Putamen (tissue), 1 donor: ENCODE data around the gene ZDHHC18.
"Not testable (repeated sequence)": the region's sequence is repeated elsewhere in the genome, so short reads cannot be mapped to it uniquely, and the experiment has no call there.

ENCODE experiments used
- DNase-seq: peaks from one replicate; pipeline ENCODE4 v3.0.0-alpha.2; 2016; ENCODE audit warnings: low spot score

ZDHHC18 gene

DNA sequence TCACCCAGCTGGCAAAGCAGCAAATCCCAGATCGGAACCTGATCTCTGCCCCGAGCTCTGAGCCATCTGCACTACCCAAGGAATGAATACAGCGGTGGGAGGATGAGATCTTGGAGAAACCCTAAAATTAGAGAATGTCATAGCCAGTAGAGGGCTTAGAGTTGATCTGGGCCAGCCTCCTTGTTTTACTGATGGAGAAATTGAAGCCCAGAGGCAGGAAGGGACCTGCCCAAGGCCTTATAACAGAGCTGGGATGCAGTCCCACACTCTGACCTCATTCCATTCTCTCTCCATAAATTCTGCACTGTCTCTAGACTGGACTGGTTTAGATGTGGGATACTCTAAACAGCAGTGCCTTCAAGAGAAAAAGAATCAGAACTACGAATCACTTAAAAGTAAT, 31.7 kb downstream of the ZDHHC18 start:
- no peak for DNase-seq

DNA sequence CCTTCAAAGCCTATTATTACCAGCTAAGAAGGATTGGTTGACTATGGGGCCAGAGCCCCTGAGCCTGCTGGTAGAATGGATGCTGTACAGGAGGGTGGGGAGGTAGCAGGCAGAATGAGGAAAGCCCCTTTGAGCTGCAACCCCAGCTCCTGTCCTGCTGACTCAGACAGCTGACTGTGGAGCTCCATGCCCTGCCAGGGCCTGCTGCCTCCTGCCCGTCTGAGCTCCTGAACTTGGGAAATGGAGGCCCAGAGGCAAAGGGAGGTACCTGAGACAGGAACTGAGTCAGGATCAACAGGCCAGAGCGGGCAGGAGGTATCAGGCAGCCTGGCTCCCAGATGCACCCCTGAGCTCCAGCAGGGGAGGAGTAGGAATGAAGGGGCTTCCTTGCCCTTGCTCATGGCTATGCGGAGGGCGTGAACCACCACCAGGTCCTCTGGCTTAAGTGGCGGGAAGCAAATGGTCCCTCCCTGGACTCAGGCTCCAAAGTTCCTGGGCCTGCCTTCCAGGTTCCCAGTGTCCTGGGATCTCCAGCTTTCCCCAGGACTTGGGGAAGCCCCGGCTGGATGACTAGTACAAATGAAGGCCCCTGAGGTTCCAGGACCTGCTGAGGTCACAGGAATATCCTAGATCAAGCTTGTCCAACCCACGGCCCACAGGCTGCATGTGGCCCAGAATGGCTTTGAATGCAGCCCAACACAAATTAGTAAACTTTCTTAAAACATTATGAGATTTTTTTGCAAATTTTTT, 32.6 kb downstream of the ZDHHC18 start:
- no peak for DNase-seq

DNA sequence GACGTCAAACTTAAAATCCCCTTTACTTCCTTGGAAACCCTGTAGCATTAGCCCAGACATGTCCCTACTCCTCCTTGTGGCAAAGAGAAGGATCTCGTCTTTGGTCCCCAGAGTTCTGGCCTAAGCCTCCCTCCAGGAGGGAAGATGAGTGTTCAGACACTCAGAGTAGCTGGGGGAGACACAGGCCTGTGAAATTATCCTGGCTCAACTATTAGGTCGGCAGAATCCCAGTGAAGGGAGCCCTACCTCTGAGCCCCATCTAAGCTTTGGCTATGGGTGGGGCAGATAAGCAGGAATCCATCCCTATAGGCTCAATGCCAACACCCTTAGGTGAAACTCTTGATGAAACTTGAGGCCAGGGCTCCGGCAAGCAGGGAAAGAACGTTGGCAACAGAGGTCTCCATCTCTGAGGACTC, 34.8 kb downstream of the ZDHHC18 start:
- no peak for DNase-seq

DNA sequence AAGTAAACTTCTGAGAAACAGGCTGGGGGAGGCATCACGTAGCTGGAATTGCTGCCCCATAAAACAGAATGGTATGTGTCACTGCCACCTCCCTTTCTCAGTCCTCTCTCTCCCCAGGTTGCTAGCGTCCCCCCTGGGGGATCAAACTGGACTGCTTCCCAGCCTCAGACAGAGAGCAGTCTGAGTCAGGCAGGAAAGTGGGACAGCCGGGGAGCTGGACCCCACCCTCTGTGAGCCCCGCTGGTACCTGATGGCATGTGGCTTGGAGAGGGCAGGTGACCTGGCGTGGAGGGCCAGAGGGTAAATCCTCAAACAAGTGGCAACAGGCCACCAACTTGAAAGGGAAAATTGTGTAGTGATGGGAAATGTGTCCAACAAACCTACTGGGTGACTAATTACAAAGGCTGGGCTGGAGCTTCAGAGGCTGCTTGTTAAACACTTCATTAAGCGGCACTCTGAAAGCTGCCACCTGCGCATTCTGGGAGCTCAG, 35.4 kb downstream of the ZDHHC18 start:
- DNase-seq, result no peak

DNA sequence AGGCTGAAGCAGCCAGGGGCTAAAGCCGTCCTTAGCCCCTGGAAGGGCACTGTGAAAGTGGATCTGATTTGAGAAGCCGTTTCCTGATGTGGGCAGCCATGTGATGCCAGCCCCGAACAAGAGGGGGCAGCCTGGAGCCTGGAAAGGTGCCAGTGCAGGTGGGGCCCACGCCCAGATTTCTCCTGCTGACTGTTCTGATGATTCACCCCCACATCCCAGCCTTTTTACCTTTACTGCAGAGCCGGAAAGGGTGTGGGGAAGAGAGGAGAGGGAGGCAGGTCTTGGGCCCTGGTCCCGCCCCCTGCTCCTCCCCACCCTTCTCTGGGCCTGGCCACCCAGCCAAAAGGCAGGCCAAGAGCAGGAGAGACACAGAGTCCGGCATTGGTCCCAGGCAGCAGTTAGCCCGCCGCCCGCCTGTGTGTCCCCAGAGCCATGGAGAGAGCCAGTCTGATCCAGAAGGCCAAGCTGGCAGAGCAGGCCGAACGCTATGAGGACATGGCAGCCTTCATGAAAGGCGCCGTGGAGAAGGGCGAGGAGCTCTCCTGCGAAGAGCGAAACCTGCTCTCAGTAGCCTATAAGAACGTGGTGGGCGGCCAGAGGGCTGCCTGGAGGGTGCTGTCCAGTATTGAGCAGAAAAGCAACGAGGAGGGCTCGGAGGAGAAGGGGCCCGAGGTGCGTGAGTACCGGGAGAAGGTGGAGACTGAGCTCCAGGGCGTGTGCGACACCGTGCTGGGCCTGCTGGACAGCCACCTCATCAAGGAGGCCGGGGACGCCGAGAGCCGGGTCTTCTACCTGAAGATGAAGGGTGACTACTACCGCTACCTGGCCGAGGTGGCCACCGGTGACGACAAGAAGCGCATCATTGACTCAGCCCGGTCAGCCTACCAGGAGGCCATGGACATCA, 36.5 kb downstream of the ZDHHC18 start, which contains the start of gene SFN:
Gene SFN, plus strand, starts transcription at position 369 of the 904 bp plus-strand sequence. Its CDS starts 64 bp downstream, at position 433.
- no peak for DNase-seq

DNA sequence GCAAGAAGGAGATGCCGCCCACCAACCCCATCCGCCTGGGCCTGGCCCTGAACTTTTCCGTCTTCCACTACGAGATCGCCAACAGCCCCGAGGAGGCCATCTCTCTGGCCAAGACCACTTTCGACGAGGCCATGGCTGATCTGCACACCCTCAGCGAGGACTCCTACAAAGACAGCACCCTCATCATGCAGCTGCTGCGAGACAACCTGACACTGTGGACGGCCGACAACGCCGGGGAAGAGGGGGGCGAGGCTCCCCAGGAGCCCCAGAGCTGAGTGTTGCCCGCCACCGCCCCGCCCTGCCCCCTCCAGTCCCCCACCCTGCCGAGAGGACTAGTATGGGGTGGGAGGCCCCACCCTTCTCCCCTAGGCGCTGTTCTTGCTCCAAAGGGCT, 37.2 kb downstream of the ZDHHC18 start:
- DNase-seq, result no peak

DNA sequence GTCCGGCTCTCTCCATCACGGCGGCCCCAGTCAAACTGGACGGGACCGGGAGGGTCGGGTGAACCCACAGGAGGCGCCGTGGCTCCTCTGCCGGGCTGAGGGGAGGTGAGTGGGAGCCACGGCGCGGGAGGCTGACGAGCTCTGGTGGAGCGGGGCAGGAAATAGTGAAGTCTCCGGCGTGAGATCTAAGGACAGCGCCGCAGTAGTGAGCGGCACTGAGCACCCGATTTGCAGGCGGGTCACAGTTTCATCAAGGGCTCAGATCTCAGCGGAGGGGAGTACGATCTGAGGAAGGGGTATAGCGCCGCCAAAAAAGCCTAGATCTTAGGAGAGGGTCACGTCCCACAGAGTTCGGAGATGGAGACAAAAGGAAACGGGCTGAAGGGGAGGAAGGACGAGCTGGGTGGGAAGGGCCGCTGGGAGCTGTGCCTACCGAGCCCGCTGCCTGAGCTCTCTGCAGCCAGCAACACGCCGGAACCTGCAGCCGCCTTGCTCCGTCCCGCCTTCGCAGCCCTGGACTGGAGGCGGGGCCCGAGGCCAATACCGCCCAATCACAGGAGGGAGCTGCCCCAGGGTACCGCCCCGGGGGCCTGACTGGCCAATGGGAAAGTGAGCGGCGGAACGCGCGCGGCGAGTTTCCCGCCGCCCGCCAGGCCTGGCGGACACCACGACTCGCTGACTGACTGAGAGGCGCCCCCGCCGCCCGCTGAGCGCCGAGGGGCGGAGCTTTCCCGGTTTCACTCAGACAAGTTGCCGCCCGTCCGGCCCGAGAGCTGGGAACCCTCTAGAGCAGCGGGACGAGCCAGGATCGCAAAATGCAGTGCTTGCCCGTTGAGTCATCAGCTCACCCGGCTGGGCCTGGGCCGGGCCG, 38.4 kb downstream of the ZDHHC18 start:
- peak; percentile 95 for DNase-seq

DNA sequence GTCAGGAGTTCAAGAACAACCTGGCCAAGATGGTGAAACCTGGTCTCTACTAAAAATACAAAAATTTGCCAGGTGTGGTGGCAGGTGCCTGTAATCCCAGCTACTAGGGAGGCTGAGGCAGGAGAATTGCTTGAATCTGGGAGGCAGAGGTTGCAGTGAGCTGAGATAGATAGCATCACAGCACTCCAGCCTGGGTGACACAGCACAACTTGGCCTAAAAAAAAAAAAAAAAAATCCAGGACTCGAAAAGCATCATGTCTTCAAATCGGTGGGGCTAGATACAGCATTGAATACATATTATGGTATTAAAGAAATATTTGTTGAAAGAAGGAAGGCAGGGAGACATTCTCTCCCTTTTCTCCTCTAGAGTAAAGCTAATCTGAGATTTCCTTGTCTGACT, 46.6 kb downstream of the ZDHHC18 start:
- DNase-seq, result not testable (repeated sequence)

DNA sequence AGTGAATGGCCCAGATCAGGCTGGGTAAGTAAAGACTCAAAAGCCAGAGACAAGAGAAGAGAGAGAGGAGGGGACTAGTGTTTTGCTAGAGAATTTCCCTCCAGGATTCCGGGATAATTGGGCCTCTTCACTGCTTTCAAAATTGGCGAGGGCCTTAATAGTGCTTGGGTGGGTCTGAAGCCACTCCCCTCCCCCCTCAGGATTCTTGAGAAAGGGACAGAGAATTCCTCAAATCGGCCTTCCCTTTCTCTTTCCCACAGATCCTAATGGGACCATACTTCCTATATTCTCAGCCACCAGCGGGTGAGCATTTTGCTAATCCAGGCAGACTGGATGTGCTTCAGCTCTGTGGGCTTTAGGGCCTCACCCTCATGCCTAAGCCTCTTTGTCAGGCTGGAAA, 48.4 kb downstream of the ZDHHC18 start:
- no peak for DNase-seq

DNA sequence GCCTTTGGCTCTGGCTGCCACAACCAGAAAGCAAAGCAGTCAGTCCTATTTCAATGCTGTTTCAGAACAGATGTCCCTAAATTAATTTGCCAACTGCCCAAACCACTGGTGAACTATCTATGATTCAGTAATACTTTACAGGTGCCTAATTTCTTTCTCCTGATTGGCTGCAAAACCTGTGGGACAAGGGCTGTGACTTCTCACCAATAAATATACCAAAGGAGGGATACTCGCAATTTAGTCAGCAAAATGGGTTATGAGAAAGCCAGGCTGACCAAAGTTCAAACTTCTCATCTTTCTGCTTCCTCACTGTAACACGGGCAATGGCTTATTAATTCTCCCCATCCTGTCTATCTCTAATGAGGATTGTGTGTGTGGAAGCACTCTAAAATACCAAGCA, 50.8 kb downstream of the ZDHHC18 start:
- no peak for DNase-seq

DNA sequence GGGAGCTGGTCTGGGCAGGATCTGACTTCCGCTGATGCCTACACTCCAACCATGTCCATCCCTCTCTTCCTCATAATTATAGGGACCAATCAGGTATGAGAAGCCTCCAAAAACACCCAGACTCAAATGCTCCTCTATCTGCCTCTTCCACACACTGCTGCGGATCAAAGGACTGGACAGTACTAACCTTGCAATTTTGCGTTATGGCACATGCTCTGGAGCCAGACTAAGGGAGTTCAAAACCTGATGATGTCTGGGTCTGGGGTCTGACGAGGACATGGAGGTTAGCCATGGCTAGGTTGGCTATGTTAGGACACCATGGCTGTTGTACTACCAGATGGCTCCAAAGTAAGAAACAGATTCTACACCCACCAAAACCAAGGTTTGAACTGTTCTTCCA, 53.3 kb downstream of the ZDHHC18 start:
- no peak for DNase-seq

DNA sequence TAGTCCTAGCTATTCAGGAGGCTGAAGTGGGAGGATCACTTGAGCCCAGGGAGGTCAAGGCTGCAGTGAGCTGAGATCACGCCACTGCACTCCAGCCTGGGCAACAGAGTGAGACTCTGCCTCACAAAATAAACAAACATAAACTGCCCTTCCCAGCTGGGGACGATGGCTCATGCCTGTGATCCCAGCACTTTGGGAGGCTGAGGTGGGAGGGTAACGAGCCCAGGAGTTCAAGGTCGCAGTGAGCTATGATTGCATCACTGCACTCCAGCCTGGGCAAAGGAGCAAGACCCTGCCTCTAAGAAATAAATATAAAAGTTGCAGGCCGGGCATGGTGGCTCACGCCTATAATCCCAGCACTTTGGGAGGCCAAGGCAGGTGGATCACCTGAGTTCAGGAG, 55.1 kb downstream of the ZDHHC18 start:
- DNase-seq, result not testable (repeated sequence)

DNA sequence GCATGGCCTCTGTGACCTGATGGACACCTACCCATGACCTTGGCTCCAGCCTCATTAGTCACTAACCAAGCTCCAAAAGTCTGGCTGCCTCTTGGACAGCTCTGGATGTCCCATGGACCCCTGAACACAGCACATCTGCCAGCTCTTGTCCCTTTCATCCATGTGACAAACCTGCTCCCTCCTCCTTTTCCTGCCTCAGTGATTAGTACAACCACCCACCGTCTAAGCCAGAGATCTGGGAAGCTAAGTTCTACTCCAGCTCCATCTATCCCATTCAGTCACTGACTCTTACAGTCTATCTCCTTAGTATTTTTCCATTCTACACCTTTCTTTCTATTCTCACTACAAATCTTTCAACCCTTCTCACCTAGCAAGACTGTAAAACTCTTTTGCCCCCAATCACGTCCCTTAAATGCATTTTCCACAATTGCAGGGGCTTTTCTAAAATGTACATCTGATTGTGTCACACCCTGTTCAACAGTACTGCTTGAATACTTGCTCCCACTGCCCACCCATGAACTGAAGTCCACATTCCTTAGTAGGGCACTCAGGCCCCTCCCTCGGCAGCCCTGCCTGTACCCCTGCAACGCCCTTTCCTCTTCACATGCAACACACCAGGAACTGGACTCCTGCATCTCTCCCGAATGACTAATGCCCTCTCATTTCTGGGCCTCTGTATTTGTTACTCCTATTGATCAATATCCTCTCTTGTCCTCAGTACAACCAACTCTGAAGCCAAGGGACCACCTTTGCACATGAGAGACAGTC, 56.4 kb downstream of the ZDHHC18 start:
- no peak for DNase-seq

DNA sequence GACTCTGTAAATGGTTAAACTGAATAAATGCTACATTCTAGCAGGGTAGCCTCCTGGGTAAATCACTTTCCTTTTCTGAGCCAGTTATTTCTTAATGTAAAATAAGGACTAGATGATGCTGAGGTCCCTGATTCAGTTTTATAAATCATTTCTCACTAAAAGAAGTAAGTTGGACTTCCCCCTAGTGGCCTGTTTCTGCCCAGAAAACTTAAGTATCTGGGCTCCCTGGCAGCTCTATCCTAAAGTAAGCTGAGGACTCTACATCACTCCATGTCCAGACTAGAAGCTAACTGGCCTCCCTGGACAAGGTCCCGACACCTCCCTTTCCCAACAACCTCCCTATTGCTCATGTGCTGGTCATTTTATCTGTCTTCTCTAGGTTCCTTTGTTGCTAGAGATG, 60.6 kb downstream of the ZDHHC18 start:
- DNase-seq, result no peak

DNA sequence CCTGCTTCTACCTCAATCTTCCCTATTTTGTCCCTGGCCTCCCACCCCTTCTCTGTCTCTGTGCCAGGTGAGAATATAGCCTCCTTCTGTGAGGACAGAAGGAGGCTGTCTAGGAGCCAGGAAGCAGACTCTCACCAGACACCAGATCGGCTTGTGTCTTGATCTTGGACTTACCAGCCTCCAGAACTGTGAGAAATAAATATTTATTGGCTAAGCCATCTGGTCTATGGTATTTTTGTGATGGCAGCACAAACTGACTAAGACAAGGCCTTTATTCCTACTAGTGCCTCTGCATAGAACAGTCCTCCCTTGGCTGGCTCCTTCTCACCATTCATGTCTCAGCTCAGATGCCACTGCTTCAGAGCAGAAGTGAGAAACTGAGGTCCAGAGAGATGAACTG, 61.7 kb downstream of the ZDHHC18 start:
- DNase-seq, result no peak

DNA sequence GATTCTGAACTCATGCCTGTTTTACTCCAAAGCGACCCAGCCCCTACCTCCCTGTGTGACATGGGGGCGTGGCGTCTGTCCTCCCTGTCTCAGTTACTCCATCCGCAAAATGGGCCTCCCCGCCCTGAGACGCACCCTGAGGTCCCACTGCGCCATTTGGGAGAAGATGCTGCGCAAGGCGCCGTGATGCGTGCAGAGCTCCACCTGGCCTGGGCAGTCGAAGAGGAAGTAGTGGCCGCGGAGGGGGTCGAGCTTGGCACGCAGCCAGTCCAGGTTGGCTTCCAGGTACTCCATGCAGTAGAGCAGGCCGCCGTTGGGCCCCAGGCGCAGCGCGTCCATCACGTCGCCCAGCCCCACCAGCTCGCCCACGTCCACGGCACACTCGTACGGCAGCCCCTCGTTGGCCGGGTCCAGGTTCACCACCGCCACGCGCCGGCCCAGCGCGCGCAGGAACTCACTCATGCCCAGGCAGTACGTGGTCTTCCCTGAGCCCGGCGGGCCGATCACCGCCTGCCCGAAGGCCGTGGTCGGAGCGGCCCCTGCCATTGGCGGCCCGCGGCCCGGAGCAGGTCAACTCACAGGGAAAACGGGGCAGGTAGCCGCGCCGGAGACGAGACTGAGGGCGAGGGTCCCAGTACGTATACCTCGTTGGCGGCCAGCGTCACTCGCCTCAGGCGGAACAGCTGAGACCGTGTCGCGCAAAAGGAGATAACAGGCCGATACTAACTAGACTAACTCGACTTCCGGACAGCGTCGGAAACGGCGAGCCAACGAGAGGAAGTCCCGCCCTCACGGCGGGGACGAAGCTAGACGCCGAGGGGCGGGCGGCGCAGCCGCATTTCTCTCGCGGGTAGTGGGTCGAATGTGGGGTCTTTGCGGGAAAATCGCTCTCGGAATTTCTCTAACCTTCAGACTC, 63.3 kb downstream of the ZDHHC18 start, which contains the start of gene GPN2:
Gene GPN2, minus strand, starts transcription at position 733 of the 916 bp plus-strand sequence. Its CDS starts 187 bp downstream, at position 546.
- DNase-seq, result peak; percentile 81

DNA sequence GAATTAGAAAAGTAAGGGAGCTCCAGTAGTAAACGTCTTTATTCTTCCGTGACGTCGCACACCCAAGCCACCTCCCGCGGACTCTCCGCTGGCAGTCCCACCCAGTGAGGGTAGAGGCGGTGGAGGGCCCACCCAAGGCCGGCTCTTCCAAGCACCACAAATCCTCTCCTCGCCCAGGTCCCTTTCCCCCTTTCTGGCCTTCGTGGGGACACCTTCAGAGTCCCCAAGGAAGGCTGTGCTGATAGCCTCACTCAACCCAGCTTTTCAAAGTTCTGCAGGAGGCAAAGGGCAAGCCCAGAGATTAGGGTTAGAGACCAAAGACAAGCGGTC, 63.9 kb downstream of the ZDHHC18 start:
- no peak for DNase-seq

DNA sequence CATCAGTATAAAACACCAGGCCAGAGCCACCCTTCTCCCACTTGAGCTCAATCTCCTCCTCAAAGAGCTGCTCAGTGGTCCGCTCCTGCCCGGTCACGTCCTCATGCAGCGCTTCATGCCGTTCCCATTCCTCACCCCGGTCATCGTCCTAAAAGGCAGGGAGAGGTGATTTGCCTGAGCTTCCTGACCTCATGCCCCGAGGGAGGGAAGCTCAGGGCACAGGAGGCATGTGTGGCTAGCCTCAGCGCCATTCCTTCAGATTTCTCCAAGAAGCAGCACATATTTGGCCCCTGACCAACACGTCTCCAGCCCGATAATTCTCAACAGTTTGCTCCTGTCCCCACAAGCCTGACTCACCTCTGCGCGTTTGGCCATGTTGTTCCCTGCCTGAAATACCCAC, 67.8 kb downstream of the ZDHHC18 start:
- no peak for DNase-seq

DNA sequence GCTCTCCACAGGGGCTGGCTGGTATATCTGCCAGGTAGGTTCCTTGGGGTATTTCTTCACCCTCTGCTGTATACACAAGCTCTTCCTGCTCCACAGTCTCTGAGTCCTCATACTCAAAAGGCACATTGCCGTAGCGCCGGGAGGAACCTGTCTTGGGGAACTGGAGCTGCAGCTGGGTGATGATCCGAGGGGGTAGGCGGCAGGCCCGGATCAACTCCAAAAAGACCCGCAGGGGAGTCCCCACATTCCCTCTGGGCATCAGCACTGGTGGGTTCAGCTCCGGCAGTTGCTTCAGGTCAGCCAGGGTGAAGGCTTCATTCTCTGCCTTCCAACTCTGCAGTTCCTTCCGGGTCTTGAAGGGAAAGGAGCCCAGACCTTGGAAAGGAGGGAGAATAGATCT, 70.9 kb downstream of the ZDHHC18 start:
- DNase-seq, result no peak
